Measurements from ENCODE around the gene APOB. TPM values are rescaled to one million over a fixed set of nuclear protein-coding genes. Genes with fewer than 3 reads are reported as not detected.

The APOB gene
- total and polyA plus RNA-seq, 2 of the 13 experiments (the other 11 are each of a cell fraction or from before 2014, with no cell fraction given): 1,569 to 2,515 TPM

GRCh38 chr2:21032338-21033236 lies 11.3 kb downstream of the APOB start (continued):
- no peak for TF ChIP-seq ZSCAN20 (CRISPR knock-in tag; IDR thresholded peaks at IDR 0.05; ENCODE audit: borderline replicate concordance)
- TF ChIP-seq TCF7 (IDR thresholded peaks at IDR 0.05; ENCODE audit: low read depth): no peak
- no peak for TF ChIP-seq SMYD3 (CRISPR knock-in tag; IDR thresholded peaks at IDR 0.05)
- TF ChIP-seq TMF1 (CRISPR knock-in tag; IDR thresholded peaks at IDR 0.05; ENCODE audit: low read depth): no peak
- TF ChIP-seq, protein P1, sequence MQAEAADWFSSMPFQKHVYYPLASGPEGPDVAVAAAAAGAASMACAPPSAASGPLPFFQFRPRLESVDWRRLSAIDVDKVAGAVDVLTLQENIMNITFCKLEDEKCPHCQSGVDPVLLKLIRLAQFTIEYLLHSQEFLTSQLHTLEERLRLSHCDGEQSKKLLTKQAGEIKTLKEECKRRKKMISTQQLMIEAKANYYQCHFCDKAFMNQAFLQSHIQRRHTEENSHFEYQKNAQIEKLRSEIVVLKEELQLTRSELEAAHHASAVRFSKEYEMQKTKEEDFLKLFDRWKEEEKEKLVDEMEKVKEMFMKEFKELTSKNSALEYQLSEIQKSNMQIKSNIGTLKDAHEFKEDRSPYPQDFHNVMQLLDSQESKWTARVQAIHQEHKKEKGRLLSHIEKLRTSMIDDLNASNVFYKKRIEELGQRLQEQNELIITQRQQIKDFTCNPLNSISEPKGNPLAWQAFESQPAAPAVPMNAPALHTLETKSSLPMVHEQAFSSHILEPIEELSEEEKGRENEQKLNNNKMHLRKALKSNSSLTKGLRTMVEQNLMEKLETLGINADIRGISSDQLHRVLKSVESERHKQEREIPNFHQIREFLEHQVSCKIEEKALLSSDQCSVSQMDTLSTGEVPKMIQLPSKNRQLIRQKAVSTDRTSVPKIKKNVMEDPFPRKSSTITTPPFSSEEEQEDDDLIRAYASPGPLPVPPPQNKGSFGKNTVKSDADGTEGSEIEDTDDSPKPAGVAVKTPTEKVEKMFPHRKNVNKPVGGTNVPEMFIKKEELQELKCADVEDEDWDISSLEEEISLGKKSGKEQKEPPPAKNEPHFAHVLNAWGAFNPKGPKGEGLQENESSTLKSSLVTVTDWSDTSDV (CRISPR knock-in tag; IDR thresholded peaks at IDR 0.05): no peak
- no peak for TF ChIP-seq MXI1 (IDR thresholded peaks at IDR 0.05; ENCODE audit: borderline replicate concordance, low read depth, low read length)
- no peak for TF ChIP-seq KLF15 (CRISPR knock-in tag; IDR thresholded peaks at IDR 0.05; ENCODE audit: borderline replicate concordance)
- no peak for TF ChIP-seq SRSF1 (optimal IDR thresholded peaks at IDR 0.05; ENCODE audit: low read depth, low read length)
- TF ChIP-seq NONO (IDR thresholded peaks at IDR 0.05): no peak
- peak; percentile 46; the same call in 1 of the 2 replicates for TF ChIP-seq NONO (CRISPR knock-in tag; conservative IDR thresholded peaks at IDR 0.05)
- no peak for TF ChIP-seq ZNF720 (CRISPR knock-in tag; IDR thresholded peaks at IDR 0.05)
- TF ChIP-seq, protein P2, sequence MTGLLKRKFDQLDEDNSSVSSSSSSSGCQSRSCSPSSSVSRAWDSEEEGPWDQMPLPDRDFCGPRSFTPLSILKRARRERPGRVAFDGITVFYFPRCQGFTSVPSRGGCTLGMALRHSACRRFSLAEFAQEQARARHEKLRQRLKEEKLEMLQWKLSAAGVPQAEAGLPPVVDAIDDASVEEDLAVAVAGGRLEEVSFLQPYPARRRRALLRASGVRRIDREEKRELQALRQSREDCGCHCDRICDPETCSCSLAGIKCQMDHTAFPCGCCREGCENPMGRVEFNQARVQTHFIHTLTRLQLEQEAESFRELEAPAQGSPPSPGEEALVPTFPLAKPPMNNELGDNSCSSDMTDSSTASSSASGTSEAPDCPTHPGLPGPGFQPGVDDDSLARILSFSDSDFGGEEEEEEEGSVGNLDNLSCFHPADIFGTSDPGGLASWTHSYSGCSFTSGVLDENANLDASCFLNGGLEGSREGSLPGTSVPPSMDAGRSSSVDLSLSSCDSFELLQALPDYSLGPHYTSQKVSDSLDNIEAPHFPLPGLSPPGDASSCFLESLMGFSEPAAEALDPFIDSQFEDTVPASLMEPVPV (CRISPR knock-in tag; IDR thresholded peaks at IDR 0.05): no peak
- no peak for TF ChIP-seq PAWR (CRISPR knock-in tag; IDR thresholded peaks at IDR 0.05; ENCODE audit: borderline replicate concordance)
- TF ChIP-seq, protein P3, sequence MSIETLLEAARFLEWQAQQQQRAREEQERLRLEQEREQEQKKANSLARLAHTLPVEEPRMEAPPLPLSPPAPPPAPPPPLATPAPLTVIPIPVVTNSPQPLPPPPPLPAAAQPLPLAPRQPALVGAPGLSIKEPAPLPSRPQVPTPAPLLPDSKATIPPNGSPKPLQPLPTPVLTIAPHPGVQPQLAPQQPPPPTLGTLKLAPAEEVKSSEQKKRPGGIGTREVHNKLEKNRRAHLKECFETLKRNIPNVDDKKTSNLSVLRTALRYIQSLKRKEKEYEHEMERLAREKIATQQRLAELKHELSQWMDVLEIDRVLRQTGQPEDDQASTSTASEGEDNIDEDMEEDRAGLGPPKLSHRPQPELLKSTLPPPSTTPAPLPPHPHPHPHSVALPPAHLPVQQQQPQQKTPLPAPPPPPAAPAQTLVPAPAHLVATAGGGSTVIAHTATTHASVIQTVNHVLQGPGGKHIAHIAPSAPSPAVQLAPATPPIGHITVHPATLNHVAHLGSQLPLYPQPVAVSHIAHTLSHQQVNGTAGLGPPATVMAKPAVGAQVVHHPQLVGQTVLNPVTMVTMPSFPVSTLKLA (IDR thresholded peaks at IDR 0.05): no peak
- TF ChIP-seq ZNF547 (CRISPR knock-in tag; IDR thresholded peaks at IDR 0.05): no peak
- no peak for TF ChIP-seq EZH2 (conservative IDR thresholded peaks at IDR 0.05; ENCODE audit: low read depth, low read length)
- TF ChIP-seq ZNF775 (CRISPR knock-in tag; IDR thresholded peaks at IDR 0.05; ENCODE audit: borderline replicate concordance): no peak
- no peak for TF ChIP-seq TARDBP (CRISPR knock-in tag; IDR thresholded peaks at IDR 0.05)
- no peak for TF ChIP-seq SCMH1 (CRISPR knock-in tag; IDR thresholded peaks at IDR 0.05; ENCODE audit: borderline replicate concordance)
- peak; percentile 32; the same call in 1 of the 2 replicates for TF ChIP-seq HOXA3 (CRISPR knock-in tag; IDR thresholded peaks at IDR 0.05)
- TF ChIP-seq ZNF7 (CRISPR knock-in tag; IDR thresholded peaks at IDR 0.05): no peak
- TF ChIP-seq, protein P4, sequence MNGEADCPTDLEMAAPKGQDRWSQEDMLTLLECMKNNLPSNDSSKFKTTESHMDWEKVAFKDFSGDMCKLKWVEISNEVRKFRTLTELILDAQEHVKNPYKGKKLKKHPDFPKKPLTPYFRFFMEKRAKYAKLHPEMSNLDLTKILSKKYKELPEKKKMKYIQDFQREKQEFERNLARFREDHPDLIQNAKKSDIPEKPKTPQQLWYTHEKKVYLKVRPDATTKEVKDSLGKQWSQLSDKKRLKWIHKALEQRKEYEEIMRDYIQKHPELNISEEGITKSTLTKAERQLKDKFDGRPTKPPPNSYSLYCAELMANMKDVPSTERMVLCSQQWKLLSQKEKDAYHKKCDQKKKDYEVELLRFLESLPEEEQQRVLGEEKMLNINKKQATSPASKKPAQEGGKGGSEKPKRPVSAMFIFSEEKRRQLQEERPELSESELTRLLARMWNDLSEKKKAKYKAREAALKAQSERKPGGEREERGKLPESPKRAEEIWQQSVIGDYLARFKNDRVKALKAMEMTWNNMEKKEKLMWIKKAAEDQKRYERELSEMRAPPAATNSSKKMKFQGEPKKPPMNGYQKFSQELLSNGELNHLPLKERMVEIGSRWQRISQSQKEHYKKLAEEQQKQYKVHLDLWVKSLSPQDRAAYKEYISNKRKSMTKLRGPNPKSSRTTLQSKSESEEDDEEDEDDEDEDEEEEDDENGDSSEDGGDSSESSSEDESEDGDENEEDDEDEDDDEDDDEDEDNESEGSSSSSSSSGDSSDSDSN (CRISPR knock-in tag; IDR thresholded peaks at IDR 0.05): no peak

Measured in HepG2 (cell line).